ENCODE measurements around the gene POU5F2.

Gene POU5F2

DNA sequence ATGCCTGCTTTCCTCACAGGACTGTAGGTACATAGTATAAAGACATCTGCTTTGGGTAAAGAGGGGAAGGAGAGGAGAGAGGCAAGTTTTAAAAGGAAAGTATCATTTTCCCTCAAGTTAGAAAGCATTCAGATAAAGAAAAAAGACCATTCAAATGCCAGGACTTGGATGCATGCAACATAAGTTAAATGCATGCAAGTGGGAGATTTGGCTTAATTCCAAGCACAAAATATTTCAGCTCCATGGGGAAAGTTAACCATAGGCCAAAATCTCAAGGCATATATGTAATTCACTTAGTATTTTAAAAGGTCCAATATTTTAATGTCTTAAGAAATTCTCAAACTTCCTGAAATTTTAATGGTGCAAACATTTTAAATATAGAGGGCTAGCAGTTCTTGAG lies 36.4 kb downstream of the POU5F2 start:
- TF ChIP-seq, protein P1, sequence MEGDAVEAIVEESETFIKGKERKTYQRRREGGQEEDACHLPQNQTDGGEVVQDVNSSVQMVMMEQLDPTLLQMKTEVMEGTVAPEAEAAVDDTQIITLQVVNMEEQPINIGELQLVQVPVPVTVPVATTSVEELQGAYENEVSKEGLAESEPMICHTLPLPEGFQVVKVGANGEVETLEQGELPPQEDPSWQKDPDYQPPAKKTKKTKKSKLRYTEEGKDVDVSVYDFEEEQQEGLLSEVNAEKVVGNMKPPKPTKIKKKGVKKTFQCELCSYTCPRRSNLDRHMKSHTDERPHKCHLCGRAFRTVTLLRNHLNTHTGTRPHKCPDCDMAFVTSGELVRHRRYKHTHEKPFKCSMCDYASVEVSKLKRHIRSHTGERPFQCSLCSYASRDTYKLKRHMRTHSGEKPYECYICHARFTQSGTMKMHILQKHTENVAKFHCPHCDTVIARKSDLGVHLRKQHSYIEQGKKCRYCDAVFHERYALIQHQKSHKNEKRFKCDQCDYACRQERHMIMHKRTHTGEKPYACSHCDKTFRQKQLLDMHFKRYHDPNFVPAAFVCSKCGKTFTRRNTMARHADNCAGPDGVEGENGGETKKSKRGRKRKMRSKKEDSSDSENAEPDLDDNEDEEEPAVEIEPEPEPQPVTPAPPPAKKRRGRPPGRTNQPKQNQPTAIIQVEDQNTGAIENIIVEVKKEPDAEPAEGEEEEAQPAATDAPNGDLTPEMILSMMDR (IDR thresholded peaks at IDR 0.05): no peak
- no peak for TF ChIP-seq ZFX (IDR thresholded peaks at IDR 0.05; ENCODE audit: borderline replicate concordance)
- no peak overlapping the region for H3K27ac ChIP-seq

DNA sequence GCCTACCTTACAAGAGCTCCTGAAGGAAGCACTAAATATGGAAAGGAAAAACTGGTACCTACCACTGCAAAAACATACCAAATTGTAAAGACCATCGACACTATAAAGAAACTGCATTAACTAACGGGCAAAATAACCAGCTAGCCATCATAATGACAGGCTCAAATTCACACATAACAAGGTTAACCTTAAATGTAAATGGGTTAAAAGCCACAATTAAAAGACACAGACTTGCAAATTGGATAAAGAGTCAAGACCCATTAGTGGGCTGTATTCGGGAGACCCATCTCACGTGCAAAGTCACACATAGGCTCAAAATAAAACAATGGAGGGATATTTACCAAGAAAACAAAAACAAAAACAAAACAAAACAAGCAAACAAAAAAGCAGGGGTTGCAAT lies 49.4 kb downstream of the POU5F2 start:
- no peak overlapping the region for H3K27ac ChIP-seq
- no peak for TF ChIP-seq ZFX (IDR thresholded peaks at IDR 0.05; ENCODE audit: borderline replicate concordance)
- TF ChIP-seq, protein P1 (IDR thresholded peaks at IDR 0.05): no peak

All from 22Rv1 (cell line).